ENCODE data around the gene MRPS30. TPM values are rescaled to one million over a fixed set of nuclear protein-coding genes. Genes with fewer than 3 reads are reported as not detected.

MRPS30 gene
- total and polyA plus RNA-seq, 2 experiments from 2014 or later, result 86.1 to 156 TPM

DNA sequence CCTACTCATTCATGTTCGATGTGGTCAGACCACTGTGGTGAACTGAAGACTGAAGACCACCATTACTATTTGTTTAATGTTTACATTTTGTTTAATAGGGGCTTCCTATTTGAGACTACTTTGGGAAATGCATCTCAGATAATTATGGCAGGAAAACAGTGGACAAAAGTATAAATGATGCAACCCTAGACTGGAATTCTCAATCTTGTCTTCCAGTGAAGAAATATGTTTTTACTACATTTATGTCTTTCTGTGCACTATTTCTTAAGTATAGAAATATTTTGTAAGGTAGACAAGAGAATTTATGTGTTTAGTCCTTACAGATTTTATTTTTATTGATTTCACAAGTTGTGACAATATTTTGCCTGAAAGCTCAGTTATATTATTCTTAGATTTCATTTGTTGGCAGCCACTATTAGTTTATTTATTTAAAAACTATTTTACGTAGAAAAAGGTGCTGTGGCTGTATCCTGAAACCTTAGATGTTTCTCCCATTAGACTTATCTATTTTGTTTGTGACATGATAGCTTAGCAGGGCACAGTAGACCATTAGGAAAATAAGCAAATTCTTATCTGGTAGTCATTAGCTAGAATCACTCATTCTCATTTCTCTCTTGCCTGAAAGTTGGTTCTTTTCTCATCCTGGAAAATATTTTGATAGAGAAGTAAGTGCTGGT lies 39.4 kb upstream of the MRPS30 start:
- H3K4me1 Mint-ChIP-seq, result no peaks in the 10 kb centered on the region
- H3K4me3 Mint-ChIP-seq, result no peak overlapping the region
- H4K20me1 ChIP-seq (replicated peaks; ENCODE audit: insufficient read depth), result no peaks in the 10 kb centered on the region
- H3K4me3 ChIP-seq, result no peak overlapping the region
- no peaks in the 10 kb centered on the region for H3K27me3 Mint-ChIP-seq (ENCODE audit: insufficient read depth, low read depth, poor library complexity)
- no peaks in the 10 kb centered on the region for H3K36me3 ChIP-seq (ENCODE audit: insufficient read depth)
- H3K79me2 ChIP-seq (replicated peaks; ENCODE audit: insufficient read depth), result no peaks in the 10 kb centered on the region
- no peak for TF ChIP-seq STAT1 (IDR thresholded peaks at IDR 0.05; ENCODE audit: unreplicated experiment)
- TF ChIP-seq, protein P1, sequence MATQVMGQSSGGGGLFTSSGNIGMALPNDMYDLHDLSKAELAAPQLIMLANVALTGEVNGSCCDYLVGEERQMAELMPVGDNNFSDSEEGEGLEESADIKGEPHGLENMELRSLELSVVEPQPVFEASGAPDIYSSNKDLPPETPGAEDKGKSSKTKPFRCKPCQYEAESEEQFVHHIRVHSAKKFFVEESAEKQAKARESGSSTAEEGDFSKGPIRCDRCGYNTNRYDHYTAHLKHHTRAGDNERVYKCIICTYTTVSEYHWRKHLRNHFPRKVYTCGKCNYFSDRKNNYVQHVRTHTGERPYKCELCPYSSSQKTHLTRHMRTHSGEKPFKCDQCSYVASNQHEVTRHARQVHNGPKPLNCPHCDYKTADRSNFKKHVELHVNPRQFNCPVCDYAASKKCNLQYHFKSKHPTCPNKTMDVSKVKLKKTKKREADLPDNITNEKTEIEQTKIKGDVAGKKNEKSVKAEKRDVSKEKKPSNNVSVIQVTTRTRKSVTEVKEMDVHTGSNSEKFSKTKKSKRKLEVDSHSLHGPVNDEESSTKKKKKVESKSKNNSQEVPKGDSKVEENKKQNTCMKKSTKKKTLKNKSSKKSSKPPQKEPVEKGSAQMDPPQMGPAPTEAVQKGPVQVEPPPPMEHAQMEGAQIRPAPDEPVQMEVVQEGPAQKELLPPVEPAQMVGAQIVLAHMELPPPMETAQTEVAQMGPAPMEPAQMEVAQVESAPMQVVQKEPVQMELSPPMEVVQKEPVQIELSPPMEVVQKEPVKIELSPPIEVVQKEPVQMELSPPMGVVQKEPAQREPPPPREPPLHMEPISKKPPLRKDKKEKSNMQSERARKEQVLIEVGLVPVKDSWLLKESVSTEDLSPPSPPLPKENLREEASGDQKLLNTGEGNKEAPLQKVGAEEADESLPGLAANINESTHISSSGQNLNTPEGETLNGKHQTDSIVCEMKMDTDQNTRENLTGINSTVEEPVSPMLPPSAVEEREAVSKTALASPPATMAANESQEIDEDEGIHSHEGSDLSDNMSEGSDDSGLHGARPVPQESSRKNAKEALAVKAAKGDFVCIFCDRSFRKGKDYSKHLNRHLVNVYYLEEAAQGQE (IDR thresholded peaks at IDR 0.05; ENCODE audit: unreplicated experiment), result no peak
- TF ChIP-seq, protein P2, sequence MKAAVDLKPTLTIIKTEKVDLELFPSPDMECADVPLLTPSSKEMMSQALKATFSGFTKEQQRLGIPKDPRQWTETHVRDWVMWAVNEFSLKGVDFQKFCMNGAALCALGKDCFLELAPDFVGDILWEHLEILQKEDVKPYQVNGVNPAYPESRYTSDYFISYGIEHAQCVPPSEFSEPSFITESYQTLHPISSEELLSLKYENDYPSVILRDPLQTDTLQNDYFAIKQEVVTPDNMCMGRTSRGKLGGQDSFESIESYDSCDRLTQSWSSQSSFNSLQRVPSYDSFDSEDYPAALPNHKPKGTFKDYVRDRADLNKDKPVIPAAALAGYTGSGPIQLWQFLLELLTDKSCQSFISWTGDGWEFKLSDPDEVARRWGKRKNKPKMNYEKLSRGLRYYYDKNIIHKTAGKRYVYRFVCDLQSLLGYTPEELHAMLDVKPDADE (IDR thresholded peaks at IDR 0.05), result no peak
- TF ChIP-seq EZH2 (IDR thresholded peaks at IDR 0.05; ENCODE audit: low read depth, unreplicated experiment), result no peak
- TF ChIP-seq, protein P3, sequence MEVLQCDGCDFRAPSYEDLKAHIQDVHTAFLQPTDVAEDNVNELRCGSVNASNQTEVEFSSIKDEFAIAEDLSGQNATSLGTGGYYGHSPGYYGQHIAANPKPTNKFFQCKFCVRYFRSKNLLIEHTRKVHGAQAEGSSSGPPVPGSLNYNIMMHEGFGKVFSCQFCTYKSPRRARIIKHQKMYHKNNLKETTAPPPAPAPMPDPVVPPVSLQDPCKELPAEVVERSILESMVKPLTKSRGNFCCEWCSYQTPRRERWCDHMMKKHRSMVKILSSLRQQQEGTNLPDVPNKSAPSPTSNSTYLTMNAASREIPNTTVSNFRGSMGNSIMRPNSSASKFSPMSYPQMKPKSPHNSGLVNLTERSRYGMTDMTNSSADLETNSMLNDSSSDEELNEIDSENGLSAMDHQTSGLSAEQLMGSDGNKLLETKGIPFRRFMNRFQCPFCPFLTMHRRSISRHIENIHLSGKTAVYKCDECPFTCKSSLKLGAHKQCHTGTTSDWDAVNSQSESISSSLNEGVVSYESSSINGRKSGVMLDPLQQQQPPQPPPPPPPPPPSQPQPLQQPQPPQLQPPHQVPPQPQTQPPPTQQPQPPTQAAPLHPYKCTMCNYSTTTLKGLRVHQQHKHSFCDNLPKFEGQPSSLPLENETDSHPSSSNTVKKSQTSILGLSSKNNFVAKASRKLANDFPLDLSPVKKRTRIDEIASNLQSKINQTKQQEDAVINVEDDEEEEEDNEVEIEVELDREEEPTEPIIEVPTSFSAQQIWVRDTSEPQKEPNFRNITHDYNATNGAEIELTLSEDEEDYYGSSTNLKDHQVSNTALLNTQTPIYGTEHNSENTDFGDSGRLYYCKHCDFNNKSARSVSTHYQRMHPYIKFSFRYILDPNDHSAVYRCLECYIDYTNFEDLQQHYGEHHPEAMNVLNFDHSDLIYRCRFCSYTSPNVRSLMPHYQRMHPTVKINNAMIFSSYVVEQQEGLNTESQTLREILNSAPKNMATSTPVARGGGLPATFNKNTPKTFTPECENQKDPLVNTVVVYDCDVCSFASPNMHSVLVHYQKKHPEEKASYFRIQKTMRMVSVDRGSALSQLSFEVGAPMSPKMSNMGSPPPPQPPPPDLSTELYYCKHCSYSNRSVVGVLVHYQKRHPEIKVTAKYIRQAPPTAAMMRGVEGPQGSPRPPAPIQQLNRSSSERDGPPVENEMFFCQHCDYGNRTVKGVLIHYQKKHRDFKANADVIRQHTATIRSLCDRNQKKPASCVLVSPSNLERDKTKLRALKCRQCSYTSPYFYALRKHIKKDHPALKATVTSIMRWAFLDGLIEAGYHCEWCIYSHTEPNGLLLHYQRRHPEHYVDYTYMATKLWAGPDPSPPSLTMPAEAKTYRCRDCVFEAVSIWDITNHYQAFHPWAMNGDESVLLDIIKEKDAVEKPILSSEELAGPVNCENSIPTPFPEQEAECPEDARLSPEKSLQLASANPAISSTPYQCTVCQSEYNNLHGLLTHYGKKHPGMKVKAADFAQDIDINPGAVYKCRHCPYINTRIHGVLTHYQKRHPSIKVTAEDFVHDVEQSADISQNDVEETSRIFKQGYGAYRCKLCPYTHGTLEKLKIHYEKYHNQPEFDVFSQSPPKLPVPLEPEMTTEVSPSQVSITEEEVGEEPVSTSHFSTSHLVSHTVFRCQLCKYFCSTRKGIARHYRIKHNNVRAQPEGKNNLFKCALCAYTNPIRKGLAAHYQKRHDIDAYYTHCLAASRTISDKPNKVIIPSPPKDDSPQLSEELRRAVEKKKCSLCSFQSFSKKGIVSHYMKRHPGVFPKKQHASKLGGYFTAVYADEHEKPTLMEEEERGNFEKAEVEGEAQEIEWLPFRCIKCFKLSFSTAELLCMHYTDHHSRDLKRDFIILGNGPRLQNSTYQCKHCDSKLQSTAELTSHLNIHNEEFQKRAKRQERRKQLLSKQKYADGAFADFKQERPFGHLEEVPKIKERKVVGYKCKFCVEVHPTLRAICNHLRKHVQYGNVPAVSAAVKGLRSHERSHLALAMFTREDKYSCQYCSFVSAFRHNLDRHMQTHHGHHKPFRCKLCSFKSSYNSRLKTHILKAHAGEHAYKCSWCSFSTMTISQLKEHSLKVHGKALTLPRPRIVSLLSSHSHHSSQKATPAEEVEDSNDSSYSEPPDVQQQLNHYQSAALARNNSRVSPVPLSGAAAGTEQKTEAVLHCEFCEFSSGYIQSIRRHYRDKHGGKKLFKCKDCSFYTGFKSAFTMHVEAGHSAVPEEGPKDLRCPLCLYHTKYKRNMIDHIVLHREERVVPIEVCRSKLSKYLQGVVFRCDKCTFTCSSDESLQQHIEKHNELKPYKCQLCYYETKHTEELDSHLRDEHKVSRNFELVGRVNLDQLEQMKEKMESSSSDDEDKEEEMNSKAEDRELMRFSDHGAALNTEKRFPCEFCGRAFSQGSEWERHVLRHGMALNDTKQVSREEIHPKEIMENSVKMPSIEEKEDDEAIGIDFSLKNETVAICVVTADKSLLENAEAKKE (CRISPR knock-in tag; IDR thresholded peaks at IDR 0.05), result no peak
- H3K4me2 ChIP-seq, result no peak overlapping the region
- ATAC-seq, result no peak
- H3K9me3 Mint-ChIP-seq, result no peaks in the 10 kb centered on the region
- no peaks in the 10 kb centered on the region for H3K4me1 ChIP-seq (ENCODE audit: insufficient read depth)
- H2AFZ ChIP-seq, result no peak overlapping the region
- H3K27ac Mint-ChIP-seq, result no peak overlapping the region
- H3K9me2 ChIP-seq (ENCODE audit: insufficient read depth), result no peaks in the 10 kb centered on the region
- H3K27ac ChIP-seq (ENCODE audit: low read depth), result no peak overlapping the region
- no peaks in the 10 kb centered on the region for H3K36me3 Mint-ChIP-seq (ENCODE audit: low read depth)
- H3K27me3 ChIP-seq (ENCODE audit: insufficient read depth), result no peaks in the 10 kb centered on the region
- H3F3A ChIP-seq (replicated peaks; ENCODE audit: low read depth), result no peaks in the 10 kb centered on the region
- no peak for DNase-seq (ENCODE audit: low spot score)
